Vagina (tissue), 2 donors: ENCODE results near the gene TSC1.

Experiments
- POLR2A ChIP-seq, 2 donors: fragments of 450-650 bp; IDR thresholded peaks; one replicate each; pipeline ENCODE4 v1.6.1; 2017; ENCODE audit warnings: antibody characterized with exemption in 2 of 2, mild to moderate bottlenecking in 2 of 2, moderate library complexity in 2 of 2
- POLR2AphosphoS5 ChIP-seq, 2 donors: sonication (generic); formaldehyde crosslinking; IDR thresholded peaks; one replicate each; pipeline ENCODE4 v1.9.0; 2017; ENCODE audit warnings: antibody characterized with exemption in 2 of 2, mild to moderate bottlenecking in 2 of 2, low read depth in 1 of 2; ENCODE audit not compliant: insufficient read depth in 1 of 2
- TF ChIP-seq, protein P1 (sequence below), 3 experiments: fragments of 450-650 bp in 2 of 3; fragments of 200-600 bp in 1 of 3; sonication (generic) in 1 of 3; IDR thresholded peaks; one replicate each; pipeline ENCODE4 v1.5.1; 2017 to 2019; ENCODE audit warnings: antibody characterized with exemption in 3 of 3, mild to moderate bottlenecking in 2 of 3, moderate library complexity in 2 of 3

DNA sequence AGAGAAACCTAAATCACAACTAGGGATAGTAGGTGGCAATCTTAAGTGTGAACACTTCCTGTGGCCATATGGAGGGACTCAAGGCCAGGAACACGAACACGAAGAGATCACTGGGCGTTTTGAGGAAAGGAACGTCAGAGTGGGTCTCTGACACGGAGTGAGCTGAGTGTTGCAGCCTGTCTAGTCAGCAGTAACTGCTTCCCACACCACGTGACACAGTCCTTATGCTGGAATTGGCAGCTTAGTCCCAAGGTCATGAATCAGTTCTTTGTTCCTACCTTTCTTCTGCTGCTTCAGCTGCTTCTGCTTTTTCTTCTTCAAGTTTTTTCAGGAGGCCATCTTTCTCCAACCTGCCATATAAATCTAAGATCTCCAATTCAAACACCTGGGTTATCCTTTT lies 47.5 kb downstream of the TSC1 start:
- TF ChIP-seq, protein P1, sequence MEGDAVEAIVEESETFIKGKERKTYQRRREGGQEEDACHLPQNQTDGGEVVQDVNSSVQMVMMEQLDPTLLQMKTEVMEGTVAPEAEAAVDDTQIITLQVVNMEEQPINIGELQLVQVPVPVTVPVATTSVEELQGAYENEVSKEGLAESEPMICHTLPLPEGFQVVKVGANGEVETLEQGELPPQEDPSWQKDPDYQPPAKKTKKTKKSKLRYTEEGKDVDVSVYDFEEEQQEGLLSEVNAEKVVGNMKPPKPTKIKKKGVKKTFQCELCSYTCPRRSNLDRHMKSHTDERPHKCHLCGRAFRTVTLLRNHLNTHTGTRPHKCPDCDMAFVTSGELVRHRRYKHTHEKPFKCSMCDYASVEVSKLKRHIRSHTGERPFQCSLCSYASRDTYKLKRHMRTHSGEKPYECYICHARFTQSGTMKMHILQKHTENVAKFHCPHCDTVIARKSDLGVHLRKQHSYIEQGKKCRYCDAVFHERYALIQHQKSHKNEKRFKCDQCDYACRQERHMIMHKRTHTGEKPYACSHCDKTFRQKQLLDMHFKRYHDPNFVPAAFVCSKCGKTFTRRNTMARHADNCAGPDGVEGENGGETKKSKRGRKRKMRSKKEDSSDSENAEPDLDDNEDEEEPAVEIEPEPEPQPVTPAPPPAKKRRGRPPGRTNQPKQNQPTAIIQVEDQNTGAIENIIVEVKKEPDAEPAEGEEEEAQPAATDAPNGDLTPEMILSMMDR (IDR thresholded peaks at IDR 0.05), result no peak
- TF ChIP-seq POLR2A (IDR thresholded peaks at IDR 0.05) (no peak), POLR2AphosphoS5 (IDR thresholded peaks at IDR 0.05; ENCODE audit: insufficient read depth in 1 of 2, low read depth in 1 of 2) (no peak)
